ENCODE results near the gene AFAP1. TPM values are rescaled to one million over a fixed set of nuclear protein-coding genes. Genes with fewer than 3 reads are reported as not detected.

AFAP1 gene
- polyA plus RNA-seq, 4 donors, result 20.0 to 45.8 (median 26.3) TPM

GRCh38 chr4:7764466-7764865 lies 175.2 kb downstream of the AFAP1 start:
- no peak for DNase-seq (ENCODE audit: low read depth in 4 of 4, low spot score in 3 of 4)

GRCh38 chr4:7763788-7764187 lies 175.9 kb downstream of the AFAP1 start:
- DNase-seq (ENCODE audit: low read depth in 4 of 4, low spot score in 3 of 4), result no peak

GRCh38 chr4:7763106-7763505 lies 176.6 kb downstream of the AFAP1 start:
- no peak for DNase-seq (ENCODE audit: low read depth in 4 of 4, low spot score in 3 of 4)

GRCh38 chr4:7762376-7763030 lies 177.2 kb downstream of the AFAP1 start:
- DNase-seq (ENCODE audit: low read depth in 4 of 4, low spot score in 3 of 4), result no peak

GRCh38 chr4:7761720-7762119 lies 177.9 kb downstream of the AFAP1 start:
- DNase-seq (ENCODE audit: low read depth in 4 of 4, low spot score in 3 of 4), result no peak

GRCh38 chr4:7761312-7761711 lies 178.3 kb downstream of the AFAP1 start:
- DNase-seq (ENCODE audit: low read depth in 4 of 4, low spot score in 3 of 4), result no peak

- DNase-seq (ENCODE audit: low read depth in 4 of 4, low spot score in 3 of 4), result no peak
These were observed 179.0 kb downstream of the AFAP1 start for GRCh38 chr4:7760706-7761105.

GRCh38 chr4:7760228-7760627 lies 179.4 kb downstream of the AFAP1 start:
- DNase-seq (ENCODE audit: low read depth in 4 of 4, low spot score in 3 of 4), result no peak

GRCh38 chr4:7759635-7760034 lies 180.0 kb downstream of the AFAP1 start:
- no peak for DNase-seq (ENCODE audit: low read depth in 4 of 4, low spot score in 3 of 4)

- no peak for DNase-seq (ENCODE audit: low read depth in 4 of 4, low spot score in 3 of 4)
These were observed 180.4 kb downstream of the AFAP1 start for GRCh38 chr4:7759216-7759615.

- DNase-seq (ENCODE audit: low read depth in 4 of 4, low spot score in 3 of 4), result no peak
These were observed 181.2 kb downstream of the AFAP1 start for GRCh38 chr4:7758476-7758875.

- DNase-seq (ENCODE audit: low read depth in 4 of 4, low spot score in 3 of 4), result peak in 1 of 4 donors; percentile 37
These were observed 181.9 kb downstream of the AFAP1 start for GRCh38 chr4:7757501-7758471.

GRCh38 chr4:7756561-7757355 lies 182.9 kb downstream of the AFAP1 start:
- DNase-seq (ENCODE audit: low read depth in 4 of 4, low spot score in 3 of 4), result no peak

GRCh38 chr4:7756071-7756470 lies 183.6 kb downstream of the AFAP1 start:
- no peak for DNase-seq (ENCODE audit: low read depth in 4 of 4, low spot score in 3 of 4)

GRCh38 chr4:7755561-7755960 lies 184.1 kb downstream of the AFAP1 start:
- DNase-seq (ENCODE audit: low read depth in 4 of 4, low spot score in 3 of 4), result no peak

GRCh38 chr4:7754565-7755262 lies 184.9 kb downstream of the AFAP1 start:
- no peak for DNase-seq (ENCODE audit: low read depth in 4 of 4, low spot score in 3 of 4)

GRCh38 chr4:7753931-7754465 lies 185.7 kb downstream of the AFAP1 start:
- no peak for DNase-seq (ENCODE audit: low read depth in 4 of 4, low spot score in 3 of 4)

GRCh38 chr4:7753271-7753670 lies 186.4 kb downstream of the AFAP1 start:
- no peak for DNase-seq (ENCODE audit: low read depth in 4 of 4, low spot score in 3 of 4)

GRCh38 chr4:7752649-7753048 lies 187.0 kb downstream of the AFAP1 start:
- no peak for DNase-seq (ENCODE audit: low read depth in 4 of 4, low spot score in 3 of 4)

GRCh38 chr4:7750972-7751371 lies 188.7 kb downstream of the AFAP1 start:
- DNase-seq (ENCODE audit: low read depth in 4 of 4, low spot score in 3 of 4), result no peak
